NCI-H146 (cell line): ENCODE results near the gene PLBD1.

Source experiments
- DNase-seq: peaks from one replicate; lab custom pipeline; 2025; lab: John Stamatoyannopoulos, UW

The PLBD1 gene

DNA sequence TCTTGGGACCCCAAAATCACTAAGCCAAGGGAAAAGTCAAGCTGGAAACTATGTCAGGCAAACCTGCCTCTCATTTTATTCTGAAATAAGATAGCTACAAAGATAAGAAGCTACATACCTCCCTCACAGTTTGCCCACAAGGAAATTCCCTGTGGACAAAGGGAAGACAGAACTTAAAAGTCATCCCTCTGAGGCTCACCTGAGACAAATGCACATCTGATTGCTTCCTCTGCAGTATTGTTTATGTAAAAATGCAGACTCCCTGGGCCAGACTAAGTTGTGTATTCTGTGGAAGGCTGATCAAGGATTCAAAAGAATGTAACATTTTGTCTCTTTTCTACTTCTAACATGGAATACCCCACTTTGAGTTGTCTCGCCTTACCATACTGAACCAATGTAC lies 2.5 kb upstream of the PLBD1 start:
- DNase-seq, result no peak

DNA sequence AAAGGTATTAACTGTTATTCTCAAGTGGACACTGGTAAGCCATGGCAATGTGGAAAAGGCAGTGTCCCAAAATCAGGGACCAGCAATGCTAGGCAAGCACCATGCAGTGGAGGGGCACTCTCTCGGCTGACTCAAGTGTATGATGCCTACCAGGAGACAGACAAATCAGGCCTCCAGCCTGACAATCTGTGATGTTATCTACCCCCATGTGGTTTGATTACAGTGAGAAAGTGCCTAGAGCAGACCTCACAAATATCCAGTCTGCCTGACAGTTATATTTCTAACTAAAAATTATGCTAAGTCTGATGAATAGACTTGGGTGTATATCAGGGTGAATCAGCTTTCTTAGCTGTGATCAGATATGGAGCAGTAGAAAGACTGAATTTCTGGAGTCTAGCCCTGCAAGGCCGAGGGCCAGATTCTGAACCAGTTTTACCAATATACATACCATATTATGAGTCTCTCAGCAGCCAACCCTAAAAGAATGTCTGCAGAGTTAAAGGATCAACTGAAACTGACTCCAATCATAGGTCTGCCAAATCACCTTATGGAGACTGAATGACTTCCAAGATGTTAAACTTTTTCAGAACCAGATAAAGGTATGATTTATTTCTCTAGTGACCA lies 3.2 kb downstream of the PLBD1 start:
- DNase-seq, result no peak

DNA sequence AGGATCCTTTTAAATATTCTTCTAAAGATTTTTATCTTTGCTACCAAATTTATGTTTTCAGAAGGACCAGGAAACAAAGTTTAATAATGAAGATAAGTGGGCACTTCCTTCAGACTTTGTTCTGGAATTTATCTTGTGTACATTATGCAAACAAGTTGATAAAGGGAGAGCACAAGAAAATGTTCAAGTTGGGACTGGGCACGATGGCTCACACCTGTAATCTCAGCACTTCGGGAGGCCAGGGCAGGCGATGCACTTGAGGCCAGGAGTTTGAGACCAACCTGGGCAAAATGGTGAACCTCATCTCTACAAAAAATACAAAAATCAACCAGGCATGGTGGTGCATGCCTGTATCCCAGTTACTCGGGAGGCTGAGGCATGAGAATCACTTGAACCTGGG lies 4.6 kb downstream of the PLBD1 start:
- no peak for DNase-seq

DNA sequence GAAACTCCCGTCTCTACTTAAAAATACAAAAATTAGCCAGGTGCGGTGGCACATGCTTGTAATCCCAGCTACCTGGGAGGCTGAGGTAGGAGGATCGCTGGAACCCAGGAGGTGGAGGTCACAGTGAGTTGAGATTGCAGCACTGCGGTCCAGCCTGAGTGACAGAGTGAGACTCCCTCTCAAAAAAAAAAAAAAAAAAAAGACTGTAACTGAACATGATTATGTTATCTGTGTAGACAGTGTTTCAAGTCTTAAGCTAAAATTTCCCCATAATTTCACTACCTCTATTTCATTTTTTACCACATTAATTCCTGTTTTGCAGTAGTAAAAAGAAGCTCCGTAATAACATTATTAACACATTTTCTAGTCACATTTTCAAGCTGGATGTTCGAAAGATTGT lies 5.4 kb downstream of the PLBD1 start:
- no peak for DNase-seq

DNA sequence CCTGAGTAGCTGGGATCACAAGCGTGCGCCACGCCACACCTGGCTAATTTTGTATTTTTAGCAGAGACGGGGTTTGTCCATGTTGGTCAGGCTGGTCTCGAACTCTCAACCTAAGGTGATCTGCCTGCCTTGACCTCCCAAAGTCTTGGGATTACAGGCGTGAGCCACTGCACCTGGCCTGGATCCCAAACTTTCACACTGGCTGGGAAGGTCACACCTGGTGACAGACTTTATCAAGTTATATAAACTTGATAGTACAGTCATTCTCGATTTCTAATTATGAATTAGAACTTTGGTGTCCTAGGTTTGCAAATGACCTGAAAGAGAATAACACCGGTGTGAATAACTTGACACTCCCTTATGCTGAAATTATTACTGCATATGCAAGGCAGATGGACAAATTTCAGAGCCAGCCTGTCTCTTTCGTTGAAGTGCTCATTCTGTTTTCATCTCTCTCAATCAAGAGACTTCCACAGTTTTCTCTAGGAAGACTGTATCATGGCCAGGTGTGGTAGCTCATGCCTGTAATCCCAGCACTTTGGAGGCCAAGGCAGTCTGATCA lies 5.9 kb downstream of the PLBD1 start:
- DNase-seq, result no peak

DNA sequence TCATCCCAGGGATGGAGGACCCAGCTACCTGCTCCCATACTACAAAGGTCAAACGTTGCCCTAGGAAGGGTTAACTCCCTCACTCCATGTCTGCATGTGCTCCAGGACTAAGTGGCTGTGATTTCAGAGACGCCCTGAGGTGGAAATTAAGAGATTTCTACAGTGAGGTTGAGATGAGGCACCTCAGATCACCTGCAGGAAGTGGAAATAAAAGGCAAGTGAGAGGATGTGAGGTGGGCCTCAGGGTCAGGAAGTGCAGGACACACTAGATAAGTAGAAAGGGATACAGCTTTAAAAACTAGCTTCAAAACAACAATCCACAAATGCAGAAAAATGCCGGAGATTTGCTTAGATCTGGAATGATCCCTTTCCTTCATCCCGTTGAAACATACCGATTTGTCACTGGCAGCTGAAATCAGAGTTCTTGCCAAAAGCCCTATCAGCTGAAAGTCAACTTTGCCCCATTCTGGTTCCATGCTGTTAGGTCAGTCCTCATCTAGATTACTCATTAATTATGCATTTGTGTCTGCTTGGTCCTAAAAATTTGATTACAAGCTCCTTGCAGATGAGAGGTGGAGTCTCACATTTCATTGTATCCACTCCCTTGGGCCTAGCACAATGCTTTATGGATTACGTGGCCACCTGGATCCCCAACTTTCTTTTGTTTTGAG lies 6.6 kb downstream of the PLBD1 start:
- no peak for DNase-seq

DNA sequence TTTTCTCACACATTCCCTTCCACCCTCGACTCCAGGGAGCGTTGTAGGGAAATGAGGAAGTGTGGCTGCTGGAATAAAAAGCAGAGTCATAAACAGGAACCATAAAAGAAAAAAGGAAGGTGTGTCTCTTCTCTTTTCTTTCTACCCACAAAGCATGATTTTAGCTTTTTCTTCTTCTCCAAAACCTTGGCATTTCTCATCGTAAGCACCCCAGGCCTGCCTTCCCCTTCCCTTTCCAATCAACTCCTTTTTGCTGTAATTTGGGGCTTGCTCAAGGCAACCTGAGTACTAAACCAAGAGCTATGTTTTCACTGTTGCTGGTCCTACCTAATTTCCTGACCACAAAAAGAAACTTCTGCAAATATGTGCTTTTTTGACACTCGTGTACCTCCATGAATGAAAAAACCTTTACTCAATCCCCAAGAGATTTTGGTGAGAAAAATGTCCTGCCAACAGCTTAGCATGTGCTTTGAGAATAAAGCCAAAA lies 9.2 kb downstream of the PLBD1 start:
- DNase-seq, result no peak

DNA sequence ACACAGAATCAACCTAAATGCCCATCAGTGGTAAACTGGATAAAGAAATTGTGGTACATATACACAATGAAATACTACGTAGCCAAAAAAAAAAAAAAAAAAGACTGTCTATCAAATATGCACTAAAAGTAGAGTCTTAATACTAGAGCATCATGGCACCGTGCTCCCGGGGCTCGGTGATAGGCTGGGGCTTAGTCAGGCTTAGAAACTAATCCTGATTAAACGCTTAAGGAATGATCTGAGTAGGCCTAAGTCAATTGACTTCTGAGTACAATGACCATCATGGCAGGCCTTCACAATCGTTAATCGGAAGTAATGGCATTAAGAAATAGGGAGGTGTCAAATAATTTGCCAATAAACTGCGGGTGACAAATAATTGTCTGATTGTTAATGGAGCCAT lies 9.7 kb downstream of the PLBD1 start:
- no peak for DNase-seq

DNA sequence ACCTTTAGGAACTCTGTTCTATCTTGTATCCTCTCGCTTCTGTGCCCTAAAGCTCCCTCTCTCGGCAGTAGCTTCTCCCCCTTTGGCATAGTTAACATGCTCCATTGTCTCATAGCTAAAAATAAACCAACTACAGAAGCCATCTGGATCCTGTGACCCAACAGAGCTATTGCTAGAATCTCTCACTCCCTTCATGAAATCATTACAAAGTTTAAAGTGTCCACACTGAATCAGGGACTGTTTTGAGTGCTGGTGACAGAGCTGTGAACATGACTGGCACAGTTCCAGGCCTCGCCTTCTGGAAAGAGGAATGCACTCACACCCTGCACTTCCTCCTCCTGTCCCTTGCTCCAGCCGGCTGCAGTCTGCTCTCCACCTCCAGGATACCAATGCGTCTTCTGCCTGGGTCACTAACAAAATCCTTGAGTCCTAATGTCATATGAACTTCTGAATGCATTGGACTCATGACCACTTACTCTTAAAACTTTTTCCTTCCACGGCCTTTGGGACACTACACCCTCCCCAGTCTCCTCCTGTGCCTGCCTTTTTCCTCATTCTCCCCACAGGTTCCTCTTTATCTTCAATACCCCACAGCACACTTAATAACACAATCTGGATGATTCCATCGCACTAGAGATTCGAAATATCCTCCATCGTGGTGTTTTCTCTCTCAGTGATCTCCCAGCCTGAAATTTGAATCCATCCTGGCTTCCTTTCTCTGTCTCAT lies 13.2 kb downstream of the PLBD1 start:
- no peak for DNase-seq

DNA sequence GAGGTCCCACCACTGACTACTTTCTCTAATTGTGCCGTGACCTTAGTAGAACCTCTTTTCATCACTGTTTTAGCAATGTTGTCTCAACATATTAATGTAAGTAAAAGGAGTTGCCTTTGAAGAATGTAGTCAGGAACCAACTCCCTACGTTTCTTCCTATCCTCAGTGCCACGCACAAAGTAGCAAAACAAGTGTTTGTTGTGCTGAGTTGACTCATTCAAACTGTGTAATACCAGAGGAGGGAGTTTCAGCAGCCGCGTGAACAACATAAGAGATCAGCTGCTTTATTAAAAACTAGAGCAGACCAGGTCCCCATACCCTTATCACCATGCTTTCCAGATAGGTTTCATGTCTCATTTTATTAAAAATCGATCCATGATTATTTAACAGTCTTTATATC lies 19.1 kb downstream of the PLBD1 start:
- DNase-seq, result no peak

DNA sequence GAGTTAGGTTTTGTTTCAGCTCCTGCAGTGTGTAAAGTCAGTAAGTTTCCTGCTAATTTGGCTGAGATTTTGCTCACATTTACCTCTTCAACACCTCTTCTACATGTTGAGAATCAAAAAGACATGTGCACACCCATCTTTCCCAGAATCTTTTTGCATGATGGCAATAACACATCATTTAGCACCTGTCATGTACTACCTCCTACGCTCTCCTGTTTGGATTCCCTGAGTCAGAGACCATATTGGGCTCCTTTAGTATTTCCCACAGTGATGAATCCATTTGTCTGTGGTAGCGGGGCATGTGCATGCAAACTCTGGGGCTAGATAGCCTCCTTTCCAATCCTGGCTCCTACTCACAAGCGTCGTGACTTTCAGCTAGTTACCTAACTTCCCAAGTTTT lies 20.1 kb downstream of the PLBD1 start:
- no peak for DNase-seq

DNA sequence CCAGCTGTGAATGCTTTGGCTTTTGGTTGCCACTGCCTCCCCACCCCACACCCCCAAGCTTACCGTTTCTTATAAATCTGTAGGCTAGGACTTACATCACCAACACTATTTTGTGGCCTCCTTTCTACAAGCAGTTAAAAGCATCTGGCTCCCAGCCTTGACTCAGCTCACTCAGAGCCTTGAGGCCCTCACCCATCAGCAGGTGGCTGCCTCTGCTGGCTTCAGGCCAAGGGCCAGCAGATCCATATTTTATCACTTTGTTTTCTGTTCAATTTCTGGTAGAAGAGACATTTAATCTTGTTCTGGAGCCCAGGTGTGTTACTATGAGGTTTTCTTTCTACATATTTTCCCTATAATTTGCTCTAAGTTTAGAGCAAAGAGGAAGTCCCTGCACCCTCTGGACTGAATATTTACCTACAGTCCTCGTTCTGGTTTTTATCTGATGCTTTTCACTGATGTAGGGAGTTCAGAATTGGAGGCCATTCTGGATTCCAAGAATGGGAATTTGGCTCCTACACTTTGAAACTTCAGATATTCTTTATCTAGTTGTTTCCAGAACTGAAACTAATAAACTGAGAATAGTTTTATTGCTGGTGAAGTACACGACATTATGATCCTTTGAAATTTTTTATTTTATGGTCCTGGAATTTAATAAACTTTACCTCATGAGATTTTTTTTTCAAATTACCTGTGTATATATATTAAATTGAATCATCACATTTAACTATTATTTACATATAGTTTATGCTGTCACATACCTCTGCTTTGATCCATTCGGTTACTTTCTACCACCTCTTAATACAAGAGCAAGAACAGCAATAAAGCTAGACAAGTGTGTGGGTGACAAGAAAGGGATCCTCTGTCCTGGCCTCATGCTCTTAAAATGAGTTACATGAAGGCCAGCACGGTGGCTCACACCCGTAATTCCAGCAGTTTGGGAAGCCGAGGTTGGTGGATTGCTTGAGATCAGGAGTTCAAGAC lies 22.2 kb downstream of the PLBD1 start:
- DNase-seq, result peak; percentile 10

DNA sequence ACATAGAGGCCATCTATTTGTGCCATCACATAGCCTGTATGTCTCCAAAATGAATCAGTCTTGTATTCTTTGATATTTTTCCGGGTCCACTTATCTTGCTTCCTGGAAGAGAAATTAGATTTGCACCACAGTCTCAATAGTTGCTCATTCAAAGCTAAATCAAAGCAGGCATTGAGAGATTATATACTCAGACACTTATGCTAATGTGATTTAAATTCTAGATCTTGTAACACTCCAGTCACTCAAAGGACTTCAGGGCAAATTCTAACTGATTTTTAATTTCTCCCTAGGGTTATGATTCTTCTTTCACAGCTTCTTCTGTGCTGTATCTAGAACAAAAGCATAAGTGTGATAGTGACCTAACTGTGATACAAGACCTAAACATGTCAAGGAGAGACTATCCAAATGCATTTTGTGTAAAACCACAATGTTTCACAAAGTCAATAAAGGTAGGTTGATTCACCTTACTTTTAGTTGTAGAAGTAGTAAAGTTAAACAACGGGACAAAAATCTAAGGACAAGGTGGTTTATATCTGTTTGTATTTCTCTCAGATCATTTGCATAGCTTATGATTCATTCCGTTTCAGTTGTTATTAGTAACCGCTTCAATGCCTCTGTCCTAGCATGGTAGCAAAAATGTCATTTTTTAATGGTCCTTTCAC lies 26.8 kb downstream of the PLBD1 start:
- no peak for DNase-seq

DNA sequence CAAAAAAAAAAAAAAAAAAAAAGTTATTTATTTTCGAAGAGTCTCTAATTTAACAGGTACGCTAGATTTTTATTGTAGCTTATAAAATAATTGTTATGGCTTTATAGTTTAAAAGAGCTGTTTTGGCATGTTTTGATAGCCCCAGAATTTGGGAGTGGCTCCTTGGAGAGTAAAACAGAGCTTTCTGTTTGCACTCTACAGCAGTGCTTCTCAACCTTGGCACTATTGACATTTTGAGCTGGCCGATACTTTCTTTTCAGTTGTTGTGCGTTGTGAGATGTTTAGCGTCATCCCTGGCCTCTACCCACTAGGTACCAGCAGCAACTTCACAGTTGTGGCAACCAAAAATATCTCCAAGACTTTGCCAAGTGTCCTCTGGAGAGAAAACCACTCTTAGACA lies 30.6 kb downstream of the PLBD1 start:
- no peak for DNase-seq

DNA sequence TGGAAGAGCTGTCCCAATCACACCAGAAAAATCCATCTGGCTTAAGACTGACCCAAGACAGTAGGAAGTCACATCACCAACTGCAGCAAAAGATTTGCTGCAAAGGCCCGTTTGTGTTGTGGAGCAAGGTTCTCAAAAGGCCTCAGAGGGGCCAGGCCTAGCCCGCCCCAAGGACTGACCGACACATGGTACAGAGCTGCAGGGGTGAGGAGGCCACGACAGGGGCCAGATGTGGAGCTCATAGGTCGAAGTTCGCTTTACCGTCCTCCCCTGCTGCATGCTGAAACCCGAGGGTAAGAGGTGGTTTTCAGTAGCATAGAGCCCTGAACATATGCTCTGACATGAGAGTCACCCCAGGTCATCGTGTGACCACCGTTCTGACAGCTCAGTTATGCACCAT lies 35.5 kb downstream of the PLBD1 start:
- no peak for DNase-seq

DNA sequence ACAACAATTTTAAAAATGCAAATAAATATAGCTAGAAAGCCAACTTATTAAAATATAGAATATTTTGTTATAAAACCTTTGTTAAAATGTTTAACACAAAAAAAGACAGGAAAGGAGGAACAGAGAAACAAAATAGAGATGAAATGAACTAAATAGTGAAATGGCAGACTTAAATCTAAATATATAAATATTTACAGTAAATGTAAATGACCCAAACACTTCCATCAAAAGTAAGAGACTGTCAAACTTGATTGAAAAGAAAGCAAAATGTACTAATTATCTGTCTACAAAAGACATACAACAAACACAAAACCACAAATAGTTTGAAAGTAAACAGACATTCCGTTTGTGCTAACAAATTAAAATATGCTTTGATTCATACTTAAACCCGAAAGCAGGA lies 41.7 kb downstream of the PLBD1 start:
- no peak for DNase-seq

DNA sequence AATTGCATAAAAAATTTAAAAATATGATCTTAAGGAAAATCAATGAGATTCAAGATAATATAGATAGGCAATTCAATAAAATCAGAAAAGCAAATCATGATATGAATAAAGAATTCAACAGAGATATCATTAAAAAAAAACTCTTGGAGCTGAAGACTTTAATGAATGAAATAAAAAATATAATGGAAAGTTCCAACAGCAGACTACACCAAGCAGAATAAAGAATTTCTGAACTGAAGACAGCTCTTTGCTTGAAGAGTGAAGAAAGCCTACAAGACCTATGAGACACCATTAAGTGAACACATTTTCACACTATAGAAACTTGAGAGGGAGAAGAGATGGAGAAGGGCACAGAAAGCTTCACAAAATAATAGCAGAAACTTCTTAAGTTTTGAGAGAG lies 45.9 kb downstream of the PLBD1 start:
- DNase-seq, result no peak

DNA sequence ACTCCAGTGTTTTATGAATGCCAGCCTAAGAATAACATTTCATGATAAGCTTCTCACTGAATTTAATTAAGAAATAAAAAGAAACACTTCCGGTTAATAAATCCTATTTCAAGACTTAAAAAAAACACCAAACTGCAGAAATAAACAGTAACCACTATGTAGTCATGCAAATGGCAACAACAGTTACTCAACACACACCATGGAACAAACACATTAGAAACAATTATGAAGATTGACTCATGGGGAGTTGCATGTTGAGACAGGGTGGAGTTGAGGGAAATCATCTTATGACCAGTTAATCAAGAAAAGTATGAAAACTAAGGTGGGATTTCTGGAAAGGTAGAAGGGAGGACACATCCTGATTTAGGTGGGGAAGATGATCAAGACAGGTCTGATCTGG lies 52.7 kb downstream of the PLBD1 start:
- DNase-seq, result no peak

DNA sequence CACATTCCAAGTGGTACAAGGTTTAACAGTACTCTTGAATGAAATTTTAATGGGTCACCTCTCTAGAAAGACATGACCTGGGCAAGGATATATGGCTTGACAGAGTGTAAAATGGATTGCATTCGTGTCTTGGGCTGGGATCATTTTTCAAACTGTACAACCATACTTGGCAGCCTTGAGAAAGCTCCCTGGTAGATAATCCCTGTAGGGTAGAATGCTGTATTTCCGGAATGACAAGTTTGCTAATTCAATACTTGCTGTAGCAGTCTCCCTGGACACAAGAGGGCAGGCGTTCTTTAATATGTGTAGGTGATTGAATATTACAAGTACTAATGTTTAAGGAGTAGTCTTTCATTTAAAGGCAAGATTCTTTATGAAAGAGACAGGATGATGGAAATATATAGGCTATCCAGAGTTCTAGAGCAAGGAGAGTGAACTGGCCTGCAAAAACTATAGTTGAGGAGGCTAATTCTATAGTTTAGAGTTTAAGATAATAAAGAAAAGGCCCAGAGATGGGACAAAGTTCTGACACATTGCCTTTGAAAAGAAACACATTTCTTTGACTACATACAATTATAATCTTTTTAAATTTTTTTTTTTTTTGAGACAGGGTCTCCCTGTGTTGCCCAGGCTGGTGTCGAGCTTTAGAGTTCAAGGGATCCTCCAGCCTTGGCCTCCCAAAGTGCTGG lies 53.4 kb downstream of the PLBD1 start:
- DNase-seq, result peak; percentile 53

DNA sequence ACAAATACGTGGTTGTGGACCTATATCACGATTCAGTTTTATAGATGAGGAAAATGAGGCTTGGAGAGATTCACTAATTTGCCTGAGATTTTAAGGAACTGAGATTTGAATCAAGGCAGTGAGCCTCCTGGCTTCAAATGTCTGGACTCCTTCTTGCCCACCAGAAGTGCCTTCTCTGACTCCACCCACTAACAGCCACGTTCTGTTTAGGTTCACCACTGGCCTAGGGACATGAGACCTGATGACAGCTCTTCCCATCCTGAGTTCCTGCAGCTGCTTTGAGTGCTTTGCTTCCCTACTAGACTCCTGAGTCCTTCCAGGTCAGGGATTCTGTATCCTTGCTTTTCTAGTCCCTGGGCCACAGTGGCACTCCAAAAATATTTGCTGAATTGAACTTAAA lies 57.1 kb downstream of the PLBD1 start:
- DNase-seq, result no peak
